Measurements from ENCODE around the gene CIB4.
"Not testable (repeated sequence)": the region's sequence is repeated elsewhere in the genome, so short reads cannot be mapped to it uniquely, and the experiment has no call there.

Gene CIB4

GRCh38 chr2:26672818-26673393 lies 31.7 kb upstream of the CIB4 start:
- Mint-ChIP-seq H3K4me3 (no peak overlapping the region), H3K27me3 (ENCODE audit: low read depth) (peaks cover 15% of the 10 kb centered on the region), H3K4me1 (ENCODE audit: low read depth) (no peaks in the 10 kb centered on the region), H3K9me3 (no peaks in the 10 kb centered on the region), H3K36me3 (ENCODE audit: low read depth) (no peaks in the 10 kb centered on the region), H3K27ac (no peak overlapping the region)
- no peak for DNase-seq (ENCODE audit: low spot score)

- no peaks in the 10 kb centered on the region for H3K4me1 Mint-ChIP-seq (ENCODE audit: low read depth)
- H3K36me3 Mint-ChIP-seq (ENCODE audit: low read depth): no peaks in the 10 kb centered on the region
- no peak overlapping the region for H3K27ac Mint-ChIP-seq
- peaks cover 15% of the 10 kb centered on the region for H3K27me3 Mint-ChIP-seq (ENCODE audit: low read depth)
- no peak overlapping the region for H3K4me3 Mint-ChIP-seq
- no peaks in the 10 kb centered on the region for H3K9me3 Mint-ChIP-seq
- DNase-seq (ENCODE audit: low spot score): no peak
Observed at GRCh38 chr2:26672112-26672817, 31.1 kb upstream of the CIB4 start.

- H3K4me1 Mint-ChIP-seq (ENCODE audit: low read depth): no peaks in the 10 kb centered on the region
- H3K9me3 Mint-ChIP-seq: no peaks in the 10 kb centered on the region
- DNase-seq (ENCODE audit: low spot score): no peak
- peaks cover 17% of the 10 kb centered on the region for H3K27me3 Mint-ChIP-seq (ENCODE audit: low read depth)
- no peaks in the 10 kb centered on the region for H3K36me3 Mint-ChIP-seq (ENCODE audit: low read depth)
- no peak overlapping the region for H3K4me3 Mint-ChIP-seq
- no peak overlapping the region for H3K27ac Mint-ChIP-seq
Observed at GRCh38 chr2:26671691-26672090, 30.5 kb upstream of the CIB4 start.

- peaks cover 17% of the 10 kb centered on the region for H3K27me3 Mint-ChIP-seq (ENCODE audit: low read depth)
- no peaks in the 10 kb centered on the region for H3K9me3 Mint-ChIP-seq
- H3K27ac Mint-ChIP-seq: no peak overlapping the region
- H3K36me3 Mint-ChIP-seq (ENCODE audit: low read depth): no peaks in the 10 kb centered on the region
- H3K4me3 Mint-ChIP-seq: no peak overlapping the region
- no peaks in the 10 kb centered on the region for H3K4me1 Mint-ChIP-seq (ENCODE audit: low read depth)
- no peak for DNase-seq (ENCODE audit: low spot score)
Observed at GRCh38 chr2:26670931-26671460, 29.8 kb upstream of the CIB4 start.

- no peaks in the 10 kb centered on the region for H3K9me3 Mint-ChIP-seq
- peaks cover 17% of the 10 kb centered on the region for H3K27me3 Mint-ChIP-seq (ENCODE audit: low read depth)
- DNase-seq (ENCODE audit: low spot score): no peak
- H3K36me3 Mint-ChIP-seq (ENCODE audit: low read depth): no peaks in the 10 kb centered on the region
- H3K4me1 Mint-ChIP-seq (ENCODE audit: low read depth): no peaks in the 10 kb centered on the region
- no peak overlapping the region for H3K4me3 Mint-ChIP-seq
- H3K27ac Mint-ChIP-seq: no peak overlapping the region
Observed at GRCh38 chr2:26670171-26670570, 29.0 kb upstream of the CIB4 start.

- no peaks in the 10 kb centered on the region for H3K4me1 Mint-ChIP-seq (ENCODE audit: low read depth)
Observed at GRCh38 chr2:26668856-26669750, 27.9 kb upstream of the CIB4 start.

GRCh38 chr2:26668041-26668440 lies 26.9 kb upstream of the CIB4 start:
- H3K4me1 Mint-ChIP-seq (ENCODE audit: low read depth): no peaks in the 10 kb centered on the region
- no peaks in the 10 kb centered on the region for H3K36me3 Mint-ChIP-seq (ENCODE audit: low read depth)
- no peak overlapping the region for H3K4me3 Mint-ChIP-seq
- no peak overlapping the region for H3K27ac Mint-ChIP-seq
- H3K9me3 Mint-ChIP-seq: no peaks in the 10 kb centered on the region
- peaks cover 16% of the 10 kb centered on the region for H3K27me3 Mint-ChIP-seq (ENCODE audit: low read depth)
- no peak for DNase-seq (ENCODE audit: low spot score)

More at GRCh38 chr2:26668856-26669750, 27.9 kb upstream of the CIB4 start:
- no peak for DNase-seq (ENCODE audit: low spot score)
- Mint-ChIP-seq H3K9me3 (no peaks in the 10 kb centered on the region), H3K4me3 (no peak overlapping the region), H3K36me3 (ENCODE audit: low read depth) (no peaks in the 10 kb centered on the region), H3K27me3 (ENCODE audit: low read depth) (peaks cover 17% of the 10 kb centered on the region), H3K27ac (no peak overlapping the region)

GRCh38 chr2:26666671-26667070 lies 25.5 kb upstream of the CIB4 start:
- Mint-ChIP-seq H3K4me1 (ENCODE audit: low read depth) (no peaks in the 10 kb centered on the region), H3K27ac (no peak overlapping the region), H3K27me3 (ENCODE audit: low read depth) (peaks cover 12% of the 10 kb centered on the region), H3K36me3 (ENCODE audit: low read depth) (no peaks in the 10 kb centered on the region), H3K9me3 (no peaks in the 10 kb centered on the region), H3K4me3 (no peak overlapping the region)
- DNase-seq (ENCODE audit: low spot score): no peak

- H3K36me3 Mint-ChIP-seq (ENCODE audit: low read depth); DNase-seq (ENCODE audit: low spot score); H3K27ac Mint-ChIP-seq; H3K4me3 Mint-ChIP-seq; H3K4me1 Mint-ChIP-seq (ENCODE audit: low read depth): not testable (repeated sequence)
- Mint-ChIP-seq H3K9me3 (peaks cover 12% of the 10 kb centered on the region), H3K27me3 (ENCODE audit: low read depth) (peaks cover 11% of the 10 kb centered on the region)
Observed at GRCh38 chr2:26665296-26665695, 24.1 kb upstream of the CIB4 start.

GRCh38 chr2:26660363-26660962 lies 19.3 kb upstream of the CIB4 start:
- H3K4me1 Mint-ChIP-seq (ENCODE audit: low read depth): no peaks in the 10 kb centered on the region
- no peaks in the 10 kb centered on the region for H3K36me3 Mint-ChIP-seq (ENCODE audit: low read depth)
- H3K27ac Mint-ChIP-seq: no peak overlapping the region
- no peak for DNase-seq (ENCODE audit: low spot score)
- peaks cover 26% of the 10 kb centered on the region for H3K9me3 Mint-ChIP-seq
- H3K4me3 Mint-ChIP-seq: no peak overlapping the region
- H3K27me3 Mint-ChIP-seq (ENCODE audit: low read depth): no peaks in the 10 kb centered on the region

GRCh38 chr2:26658691-26659346 lies 17.7 kb upstream of the CIB4 start:
- Mint-ChIP-seq H3K9me3 (peaks cover 26% of the 10 kb centered on the region), H3K27ac (no peak overlapping the region), H3K4me3 (no peak overlapping the region), H3K4me1 (ENCODE audit: low read depth) (no peaks in the 10 kb centered on the region), H3K27me3 (ENCODE audit: low read depth) (no peaks in the 10 kb centered on the region), H3K36me3 (ENCODE audit: low read depth) (no peaks in the 10 kb centered on the region)
- DNase-seq (ENCODE audit: low spot score): no peak

- H3K27me3 Mint-ChIP-seq (ENCODE audit: low read depth): no peaks in the 10 kb centered on the region
- H3K9me3 Mint-ChIP-seq: peaks cover 26% of the 10 kb centered on the region
- H3K36me3 Mint-ChIP-seq (ENCODE audit: low read depth): no peaks in the 10 kb centered on the region
- no peak overlapping the region for H3K27ac Mint-ChIP-seq
- no peak for DNase-seq (ENCODE audit: low spot score)
- H3K4me3 Mint-ChIP-seq: no peak overlapping the region
- no peaks in the 10 kb centered on the region for H3K4me1 Mint-ChIP-seq (ENCODE audit: low read depth)
Observed at GRCh38 chr2:26657265-26657664, 16.1 kb upstream of the CIB4 start.

- Mint-ChIP-seq H3K27me3 (ENCODE audit: low read depth) (no peaks in the 10 kb centered on the region), H3K4me3 (no peak overlapping the region), H3K4me1 (ENCODE audit: low read depth) (no peaks in the 10 kb centered on the region), H3K9me3 (peaks cover 19% of the 10 kb centered on the region), H3K36me3 (ENCODE audit: low read depth) (no peaks in the 10 kb centered on the region), H3K27ac (no peak overlapping the region)
- no peak for DNase-seq (ENCODE audit: low spot score)
Observed at GRCh38 chr2:26655611-26656195, 14.5 kb upstream of the CIB4 start.
